Cerebellar nuclear complex (tissue), 1 donor: ENCODE results near the gene METTL15.
"Not testable (repeated sequence)": the region's sequence is repeated elsewhere in the genome, so short reads cannot be mapped to it uniquely, and the experiment has no call there.

Source experiments
- DNase-seq, 2 experiments: peaks; one replicate each; lab custom pipeline; 2025; lab: John Stamatoyannopoulos, UW

METTL15 gene

DNA sequence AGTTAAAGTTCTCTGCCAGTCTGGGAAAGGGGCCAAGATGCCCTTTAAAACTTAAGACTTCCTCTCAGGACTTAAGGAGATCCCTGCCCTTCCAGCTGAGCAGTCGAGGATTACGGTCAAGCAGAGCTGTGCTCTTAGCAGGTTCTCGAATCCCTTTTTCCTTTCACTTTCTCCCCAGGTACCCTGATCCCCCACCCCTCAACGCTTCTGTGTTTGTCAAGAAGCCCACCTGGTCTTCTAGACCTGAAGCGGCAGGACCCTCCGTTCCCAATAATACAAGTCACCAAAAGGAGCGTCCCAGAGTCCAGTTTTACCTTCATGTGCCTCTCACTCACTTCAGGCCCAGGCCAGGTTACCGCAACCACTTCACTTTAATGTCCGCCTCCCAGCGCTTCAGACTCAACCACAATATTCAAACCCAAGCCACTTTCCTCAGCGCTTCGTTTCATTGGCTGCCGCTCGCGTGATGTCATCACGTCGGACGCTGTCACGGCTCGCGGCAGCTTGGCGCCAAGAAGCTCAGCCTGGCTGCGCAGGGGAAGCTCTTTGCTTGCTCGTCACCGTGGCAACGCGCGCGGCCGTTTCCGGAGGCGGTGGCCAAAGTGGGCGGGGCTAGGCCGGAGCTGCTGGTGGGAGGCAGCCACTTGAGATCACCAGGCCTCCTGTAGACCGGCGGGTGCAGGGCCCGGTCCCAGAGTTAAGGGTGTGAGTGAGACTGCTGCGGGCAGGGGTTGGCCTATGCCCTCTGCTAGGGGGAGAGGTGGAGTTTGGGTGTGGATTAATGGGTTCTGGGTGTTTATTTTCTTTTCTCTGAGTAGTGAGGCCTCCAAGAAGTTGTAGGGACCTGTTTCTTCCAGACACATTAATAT lies at the start of gene METTL15, which contains the start of gene KIF18A:
METTL15 (plus strand) TSS at position 639 of the 869 bp plus-strand sequence. CDS start 4,947 bp downstream, outside the sequence.
KIF18A (minus strand) TSS at position 407 of the 869 bp plus-strand sequence. CDS start 10,209 bp downstream, outside the sequence.
- DNase-seq = peak; percentile 94 to 99

DNA sequence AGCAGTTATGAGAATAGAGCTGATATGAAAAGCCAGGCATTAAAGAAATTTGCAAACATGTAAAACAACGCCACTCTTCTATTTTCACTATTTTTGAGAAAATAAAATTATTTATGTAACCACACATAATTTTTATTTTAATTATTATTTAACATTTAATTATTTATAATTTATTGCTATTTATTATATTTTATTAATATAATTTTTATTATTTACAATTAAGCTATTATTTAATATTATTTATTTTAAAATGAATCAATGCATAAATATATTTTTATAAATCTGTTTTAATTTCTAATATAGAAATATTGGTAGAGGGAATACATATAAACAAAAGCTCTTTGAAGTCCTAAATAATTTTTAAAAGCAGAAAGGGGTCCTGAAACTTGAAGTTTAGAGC lies 36.9 kb upstream of the METTL15 start:
- DNase-seq = no peak

DNA sequence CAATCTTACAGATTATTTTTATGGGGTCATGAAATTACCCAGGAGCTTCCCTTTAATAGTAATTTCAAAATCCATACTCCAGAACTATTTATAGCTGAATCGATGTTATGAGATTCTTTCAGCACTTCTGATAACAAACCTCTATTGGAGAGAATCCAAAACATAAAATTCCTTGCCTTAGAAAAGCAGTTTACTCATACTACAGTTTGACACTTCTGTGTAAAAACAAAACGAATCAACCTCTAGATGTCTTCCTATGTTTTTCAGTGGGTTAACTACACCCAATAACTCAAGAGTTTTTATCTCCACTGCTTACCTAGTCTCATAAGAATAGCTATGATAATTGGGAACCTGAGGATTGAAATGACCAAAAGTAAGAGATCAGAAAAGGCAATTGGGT lies 35.9 kb upstream of the METTL15 start:
- no peak for DNase-seq

- DNase-seq = no peak
Observed at GRCh38 chr11:28077521-28077920, 30.7 kb upstream of the METTL15 start.

- no peak for DNase-seq
Observed at GRCh38 chr11:28083118-28083517, 25.1 kb upstream of the METTL15 start.

GRCh38 chr11:28086569-28086968 lies 21.6 kb upstream of the METTL15 start:
- no peak for DNase-seq

DNA sequence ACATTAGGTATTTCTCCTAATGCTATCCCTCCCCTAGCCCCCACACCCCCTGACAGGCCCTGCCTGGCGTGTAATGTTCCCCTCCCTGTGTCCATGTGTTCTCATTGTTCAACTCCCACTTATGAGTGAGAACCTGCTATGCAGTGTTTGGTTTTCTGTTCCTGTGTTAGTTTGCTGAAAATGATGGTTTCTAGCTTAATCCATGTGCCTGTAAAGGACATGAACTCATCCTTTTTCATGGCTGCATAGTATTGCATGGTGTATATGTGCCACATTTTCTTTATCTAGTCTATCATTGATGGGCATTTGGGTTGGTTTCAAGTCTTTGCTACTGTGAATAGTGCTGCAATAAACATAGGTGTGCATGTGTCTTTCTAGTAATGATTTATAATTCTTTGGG lies 21.0 kb upstream of the METTL15 start:
- not testable (repeated sequence) for DNase-seq

DNA sequence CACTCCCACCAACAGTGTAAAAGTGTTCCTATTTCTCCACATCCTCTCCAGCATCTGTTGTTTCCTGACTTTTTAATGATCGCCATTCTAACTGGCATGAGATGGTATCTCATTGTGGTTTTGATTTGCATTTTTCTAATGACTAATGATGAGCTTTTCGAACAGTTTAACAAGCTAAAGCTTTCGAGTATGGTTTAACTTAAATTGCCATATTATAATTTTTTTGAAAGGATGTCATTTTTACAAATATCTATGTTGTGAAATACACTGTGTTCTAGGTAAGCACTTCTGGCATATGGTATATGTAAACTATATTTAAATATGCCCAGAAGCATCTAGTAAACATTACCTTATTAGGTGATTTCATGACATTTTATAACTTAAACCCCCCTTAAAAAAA lies 20.5 kb upstream of the METTL15 start:
- not testable (repeated sequence) for DNase-seq

DNA sequence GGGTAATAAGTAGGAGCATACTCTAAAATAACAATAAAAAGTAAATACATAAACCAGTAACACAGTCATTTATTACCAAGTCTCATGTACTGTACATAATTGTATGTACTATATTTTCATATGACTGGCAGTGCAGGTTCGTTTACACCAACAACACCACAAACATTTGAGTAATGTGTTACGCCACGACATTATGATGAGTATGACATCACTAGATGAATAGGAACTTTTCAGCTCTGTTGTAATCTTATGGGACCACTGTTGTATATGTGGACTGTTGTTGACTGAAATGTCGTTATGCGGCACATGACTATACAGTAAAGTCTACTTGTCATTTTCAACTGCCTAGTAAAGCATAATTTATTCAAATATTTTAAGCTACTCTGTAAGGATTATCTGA lies 18.8 kb upstream of the METTL15 start:
- DNase-seq = no peak

GRCh38 chr11:28090052-28090749 lies 18.0 kb upstream of the METTL15 start:
- no peak for DNase-seq

- DNase-seq = no peak
Observed at GRCh38 chr11:28092786-28093185, 15.4 kb upstream of the METTL15 start.

DNA sequence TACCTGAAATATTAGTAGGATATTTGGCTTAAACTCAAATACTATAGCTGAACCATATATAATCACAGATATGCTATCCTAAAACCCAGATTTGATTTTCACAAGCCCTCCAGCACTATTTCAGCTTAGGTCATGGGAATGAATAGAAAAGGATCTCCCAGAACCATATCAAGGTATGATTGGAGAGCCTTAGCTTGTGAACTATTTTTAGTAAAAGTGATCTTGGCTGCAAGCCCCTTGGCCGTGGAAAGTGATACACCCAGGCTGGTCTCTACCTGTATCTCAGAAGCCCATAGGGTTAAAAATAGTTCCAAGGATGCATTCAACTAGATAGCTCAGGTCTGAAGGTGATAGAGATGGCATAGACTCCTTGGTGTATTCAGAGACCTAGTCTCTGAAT lies 9.9 kb upstream of the METTL15 start:
- no peak for DNase-seq

DNA sequence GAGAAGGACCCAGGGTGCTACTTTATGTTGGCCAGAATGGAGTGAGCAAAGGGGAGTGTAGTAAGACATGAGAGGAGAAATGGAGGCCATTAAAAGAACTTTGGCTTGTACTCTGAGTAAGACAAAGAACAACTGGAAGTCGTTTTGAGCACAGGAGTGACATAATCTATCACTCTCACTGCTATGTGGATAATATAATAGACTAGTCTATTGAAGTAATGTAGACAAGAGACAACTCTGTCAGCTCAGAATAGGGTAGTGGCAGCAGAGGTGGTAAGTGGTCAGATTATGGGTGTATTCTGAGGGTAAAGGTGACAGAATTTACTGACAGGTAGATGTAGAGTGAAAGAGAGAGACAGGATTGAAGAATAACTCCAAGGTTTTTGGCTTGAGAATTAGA lies 8.5 kb upstream of the METTL15 start:
- no peak for DNase-seq

GRCh38 chr11:28100665-28101064 lies 7.5 kb upstream of the METTL15 start:
- no peak for DNase-seq

DNA sequence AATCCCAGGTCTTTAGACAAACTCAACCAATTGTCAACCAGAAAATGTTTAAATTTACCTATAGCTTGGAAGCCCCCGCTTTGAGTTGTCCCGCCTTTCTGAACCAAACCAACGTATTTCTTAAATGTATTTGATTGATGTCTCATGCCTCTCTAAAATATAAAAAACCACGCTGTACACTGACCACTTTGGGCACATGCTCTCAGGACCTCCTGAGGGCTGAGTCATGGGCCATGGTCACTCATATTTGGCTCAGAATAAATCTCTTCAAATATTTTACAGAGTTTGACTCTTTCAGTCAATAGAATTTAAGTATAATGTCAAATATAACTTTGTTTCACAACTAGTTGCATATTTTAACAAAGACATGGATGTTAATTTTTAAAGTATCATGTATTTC lies 5.9 kb upstream of the METTL15 start:
- DNase-seq = not testable (repeated sequence)

GRCh38 chr11:28104425-28104824 lies 3.8 kb upstream of the METTL15 start:
- no peak for DNase-seq

- no peak for DNase-seq
Observed at GRCh38 chr11:28104984-28105383, 3.2 kb upstream of the METTL15 start.

- DNase-seq = no peak
Observed at GRCh38 chr11:28105869-28106268, 2.3 kb upstream of the METTL15 start.

DNA sequence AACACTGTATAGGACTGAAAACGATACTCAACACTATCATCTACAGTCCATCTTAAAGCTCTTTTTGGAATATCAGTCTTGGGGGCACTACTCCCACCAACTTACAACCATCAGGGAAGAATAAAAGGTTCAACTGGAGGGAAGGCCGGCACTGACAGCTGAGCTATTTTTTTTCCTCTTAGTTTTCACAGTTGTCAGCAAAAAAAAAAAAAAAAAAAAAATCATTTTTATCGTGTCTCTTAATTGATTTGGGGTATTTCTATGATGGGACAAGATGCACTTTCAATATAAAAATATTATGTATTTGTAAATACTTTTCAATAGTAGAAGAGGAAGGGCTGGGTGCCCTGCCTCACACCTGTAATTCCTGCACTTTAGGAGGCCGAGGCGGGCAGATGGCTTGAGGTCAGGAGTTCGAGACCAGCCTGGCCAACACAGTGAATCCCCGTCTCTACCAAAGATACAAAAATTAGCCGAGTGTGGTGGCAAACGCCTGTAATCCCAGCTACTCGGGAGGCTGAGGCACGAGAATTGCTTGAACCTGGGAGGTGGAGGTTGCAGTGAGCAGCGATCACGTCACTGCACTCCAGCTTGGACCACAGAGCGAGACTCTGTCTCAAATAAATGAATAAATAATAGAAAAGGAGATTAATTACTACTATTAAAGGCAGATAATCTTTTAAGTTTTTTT lies 1.7 kb upstream of the METTL15 start:
- DNase-seq = no peak

DNA sequence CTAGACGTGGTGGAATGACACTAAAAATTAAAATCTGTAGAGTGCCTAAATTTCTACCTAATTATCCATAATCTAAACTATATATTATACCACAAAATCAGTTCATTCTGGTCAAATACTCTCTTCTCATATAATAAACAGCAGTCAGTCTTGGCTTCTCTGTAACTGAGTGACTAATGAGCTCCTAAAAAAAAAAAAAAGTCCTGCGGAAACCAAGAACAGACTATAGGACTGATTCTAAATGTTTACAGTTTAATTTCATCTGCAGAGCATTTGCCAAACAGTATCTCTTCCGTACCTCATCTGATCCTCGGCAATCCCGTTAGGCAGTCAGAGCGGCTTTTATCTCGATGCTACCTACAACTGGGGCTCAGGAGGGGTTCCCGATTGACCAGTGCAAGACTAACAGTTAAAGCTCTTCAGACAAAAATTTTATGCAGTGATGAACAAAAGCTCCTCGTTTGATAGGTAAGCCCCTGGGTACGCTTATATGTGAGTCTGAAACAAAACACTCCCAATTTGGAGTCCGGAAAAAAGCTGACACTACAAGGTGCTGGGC lies 918 bp upstream of the METTL15 start:
- DNase-seq = no peak

GRCh38 chr11:28108958-28109357 lies 770 bp downstream of the METTL15 start:
- no peak for DNase-seq
